ENCODE measurements around the gene UGT1A5.
"Not testable (repeated sequence)": the region's sequence is repeated elsewhere in the genome, so short reads cannot be mapped to it uniquely, and the experiment has no call there.

Gene UGT1A5

DNA sequence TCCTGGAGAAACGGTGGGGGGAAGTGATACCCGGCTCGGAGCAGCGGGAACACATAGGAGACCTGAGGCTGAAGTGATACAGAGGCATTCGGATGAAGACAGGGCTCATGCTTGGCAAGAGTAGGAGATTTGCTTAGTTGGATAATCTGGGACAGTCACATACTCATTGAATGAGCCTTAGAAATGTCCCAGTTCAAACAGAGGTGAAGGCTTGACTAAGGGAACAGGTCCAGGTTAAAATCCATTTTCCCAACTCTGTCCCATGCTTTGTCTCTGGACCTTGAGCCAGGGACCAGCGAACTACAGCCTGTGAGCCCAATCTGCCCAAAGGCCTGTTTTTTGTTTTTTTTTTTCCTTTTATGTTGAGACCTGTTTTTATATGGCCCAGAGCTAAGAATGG is 18.7 kb upstream of the UGT1A5 start:
- no peak for DNase-seq (ENCODE audit: low read depth)
- H3K4me3 ChIP-seq (ENCODE audit: low read depth, low read length): no peak overlapping the region

GRCh38 chr2:233698740-233699139 is 14.0 kb upstream of the UGT1A5 start:
- TF ChIP-seq, protein P1, sequence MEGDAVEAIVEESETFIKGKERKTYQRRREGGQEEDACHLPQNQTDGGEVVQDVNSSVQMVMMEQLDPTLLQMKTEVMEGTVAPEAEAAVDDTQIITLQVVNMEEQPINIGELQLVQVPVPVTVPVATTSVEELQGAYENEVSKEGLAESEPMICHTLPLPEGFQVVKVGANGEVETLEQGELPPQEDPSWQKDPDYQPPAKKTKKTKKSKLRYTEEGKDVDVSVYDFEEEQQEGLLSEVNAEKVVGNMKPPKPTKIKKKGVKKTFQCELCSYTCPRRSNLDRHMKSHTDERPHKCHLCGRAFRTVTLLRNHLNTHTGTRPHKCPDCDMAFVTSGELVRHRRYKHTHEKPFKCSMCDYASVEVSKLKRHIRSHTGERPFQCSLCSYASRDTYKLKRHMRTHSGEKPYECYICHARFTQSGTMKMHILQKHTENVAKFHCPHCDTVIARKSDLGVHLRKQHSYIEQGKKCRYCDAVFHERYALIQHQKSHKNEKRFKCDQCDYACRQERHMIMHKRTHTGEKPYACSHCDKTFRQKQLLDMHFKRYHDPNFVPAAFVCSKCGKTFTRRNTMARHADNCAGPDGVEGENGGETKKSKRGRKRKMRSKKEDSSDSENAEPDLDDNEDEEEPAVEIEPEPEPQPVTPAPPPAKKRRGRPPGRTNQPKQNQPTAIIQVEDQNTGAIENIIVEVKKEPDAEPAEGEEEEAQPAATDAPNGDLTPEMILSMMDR (IDR thresholded peaks at IDR 0.05; ENCODE audit: low read depth, low read length, missing control alignments): no peak
- no peak for DNase-seq (ENCODE audit: low read depth)

More for the DNA sequence above, 18.7 kb upstream of the UGT1A5 start:
- TF ChIP-seq, protein P1 (IDR thresholded peaks at IDR 0.05; ENCODE audit: low read depth, low read length, missing control alignments): no peak

GRCh38 chr2:233699424-233700027 is 13.2 kb upstream of the UGT1A5 start:
- TF ChIP-seq, protein P1 (IDR thresholded peaks at IDR 0.05; ENCODE audit: low read depth, low read length, missing control alignments): no peak
- H3K4me3 ChIP-seq (ENCODE audit: low read depth, low read length): no peak overlapping the region
- DNase-seq (ENCODE audit: low read depth): no peak

More at GRCh38 chr2:233698740-233699139, 14.0 kb upstream of the UGT1A5 start:
- no peak overlapping the region for H3K4me3 ChIP-seq (ENCODE audit: low read depth, low read length)

DNA sequence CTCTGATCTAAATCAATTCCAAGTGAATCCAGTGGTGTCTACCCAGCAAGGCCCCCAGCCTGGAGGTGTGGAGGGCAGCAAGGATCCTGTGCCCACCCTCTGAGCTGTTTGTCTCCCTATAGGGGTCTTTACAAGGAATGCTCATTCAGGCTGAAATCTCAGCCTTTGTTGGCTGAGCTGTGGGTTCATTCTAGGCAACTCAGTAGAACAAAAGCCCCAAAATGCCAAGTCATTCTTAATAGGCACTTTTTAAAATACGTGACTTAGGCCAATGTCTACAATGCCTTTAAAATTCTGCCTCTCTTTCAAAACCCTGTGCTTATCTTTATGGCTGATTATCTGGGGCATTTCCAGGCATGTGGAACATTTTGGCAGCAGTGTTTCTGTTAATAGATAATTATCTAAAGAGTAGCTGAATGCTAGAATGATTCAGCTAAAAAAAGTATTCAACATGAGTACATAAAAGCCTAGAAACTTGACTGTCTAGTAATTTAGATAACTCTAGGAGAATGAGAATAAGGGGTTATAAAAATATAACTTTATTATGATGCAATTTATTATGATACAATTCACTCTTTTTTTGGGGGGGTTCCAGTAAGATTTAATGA is 12.6 kb upstream of the UGT1A5 start:
- no peak overlapping the region for H3K4me3 ChIP-seq (ENCODE audit: low read depth, low read length)
- no peak for DNase-seq (ENCODE audit: low read depth)

GRCh38 chr2:233700842-233701241 is 11.9 kb upstream of the UGT1A5 start:
- DNase-seq (ENCODE audit: low read depth); H3K4me3 ChIP-seq (ENCODE audit: low read depth, low read length): not testable (repeated sequence)

More for the DNA sequence above, 12.6 kb upstream of the UGT1A5 start:
- TF ChIP-seq, protein P1 (IDR thresholded peaks at IDR 0.05; ENCODE audit: low read depth, low read length, missing control alignments): no peak

- H3K4me3 ChIP-seq (ENCODE audit: low read depth, low read length): no peak overlapping the region
- TF ChIP-seq, protein P1 (IDR thresholded peaks at IDR 0.05; ENCODE audit: low read depth, low read length, missing control alignments): no peak
These were observed 10.5 kb upstream of the UGT1A5 start for GRCh38 chr2:233702238-233702637.

GRCh38 chr2:233705911-233706506 is 6.7 kb upstream of the UGT1A5 start:
- TF ChIP-seq, protein P1 (IDR thresholded peaks at IDR 0.05; ENCODE audit: low read depth, low read length, missing control alignments): no peak
- no peak for DNase-seq (ENCODE audit: low read depth)
- no peak overlapping the region for H3K4me3 ChIP-seq (ENCODE audit: low read depth, low read length)

More at GRCh38 chr2:233702238-233702637, 10.5 kb upstream of the UGT1A5 start:
- DNase-seq (ENCODE audit: low read depth): no peak

Data from GM12864 (cell line).